ENCODE data around the gene ABHD6. TPM values are rescaled to one million over a fixed set of nuclear protein-coding genes. Genes with fewer than 3 reads are reported as not detected.

ABHD6 gene
- total RNA-seq, 1 experiment from 2014 or later: 5.7 TPM

DNA sequence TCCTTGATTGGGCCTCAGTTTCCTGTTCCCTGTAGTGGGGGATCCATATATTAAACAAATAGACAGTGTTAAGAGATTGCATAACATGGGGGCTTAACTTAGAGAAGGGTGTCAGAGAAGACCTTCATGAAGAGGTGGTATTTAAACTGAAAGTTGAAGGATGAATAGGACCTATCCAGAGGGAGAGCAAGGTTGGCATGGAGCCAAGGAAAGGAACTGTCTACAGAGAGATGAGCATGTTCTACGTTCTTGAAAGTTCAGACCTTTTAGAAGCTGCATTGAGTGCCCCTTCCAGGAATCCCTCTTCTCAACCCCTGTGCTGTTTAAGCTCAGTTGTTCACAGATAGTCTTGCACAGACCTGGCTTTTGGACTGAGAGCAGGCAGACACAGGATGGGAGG lies 71.1 kb downstream of the ABHD6 start:
- no peak overlapping the region for H3K27ac Mint-ChIP-seq (ENCODE audit: unreplicated experiment)
- intact Hi-C loops (cut with micrococcal nuclease; ENCODE audit: unreplicated experiment): no loop called here
- TF ChIP-seq, protein P1, sequence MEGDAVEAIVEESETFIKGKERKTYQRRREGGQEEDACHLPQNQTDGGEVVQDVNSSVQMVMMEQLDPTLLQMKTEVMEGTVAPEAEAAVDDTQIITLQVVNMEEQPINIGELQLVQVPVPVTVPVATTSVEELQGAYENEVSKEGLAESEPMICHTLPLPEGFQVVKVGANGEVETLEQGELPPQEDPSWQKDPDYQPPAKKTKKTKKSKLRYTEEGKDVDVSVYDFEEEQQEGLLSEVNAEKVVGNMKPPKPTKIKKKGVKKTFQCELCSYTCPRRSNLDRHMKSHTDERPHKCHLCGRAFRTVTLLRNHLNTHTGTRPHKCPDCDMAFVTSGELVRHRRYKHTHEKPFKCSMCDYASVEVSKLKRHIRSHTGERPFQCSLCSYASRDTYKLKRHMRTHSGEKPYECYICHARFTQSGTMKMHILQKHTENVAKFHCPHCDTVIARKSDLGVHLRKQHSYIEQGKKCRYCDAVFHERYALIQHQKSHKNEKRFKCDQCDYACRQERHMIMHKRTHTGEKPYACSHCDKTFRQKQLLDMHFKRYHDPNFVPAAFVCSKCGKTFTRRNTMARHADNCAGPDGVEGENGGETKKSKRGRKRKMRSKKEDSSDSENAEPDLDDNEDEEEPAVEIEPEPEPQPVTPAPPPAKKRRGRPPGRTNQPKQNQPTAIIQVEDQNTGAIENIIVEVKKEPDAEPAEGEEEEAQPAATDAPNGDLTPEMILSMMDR (IDR thresholded peaks at IDR 0.05; ENCODE audit: unreplicated experiment): no peak
- no peak for DNase-seq
- no peak overlapping the region for H3K4me3 Mint-ChIP-seq (ENCODE audit: low read depth, unreplicated experiment)
- H3K27me3 Mint-ChIP-seq (ENCODE audit: unreplicated experiment): no peaks in the 10 kb centered on the region
- CTCF ChIA-PET: interaction anchor here (0.7 kb wide), 1 partner anchor 77 kb away, joined by 3 read pairs; no protein-coding TSS in a partner anchor
- no TSS peak for BruUV-seq (replicated peaks)
- no peaks in the 10 kb centered on the region for H3K9me3 Mint-ChIP-seq (ENCODE audit: low read depth, unreplicated experiment)
- peaks cover 51% of the 10 kb centered on the region for H3K36me3 Mint-ChIP-seq (ENCODE audit: insufficient read depth, unreplicated experiment)
- no peaks in the 10 kb centered on the region for H3K4me1 Mint-ChIP-seq (ENCODE audit: low read depth, unreplicated experiment)

DNA sequence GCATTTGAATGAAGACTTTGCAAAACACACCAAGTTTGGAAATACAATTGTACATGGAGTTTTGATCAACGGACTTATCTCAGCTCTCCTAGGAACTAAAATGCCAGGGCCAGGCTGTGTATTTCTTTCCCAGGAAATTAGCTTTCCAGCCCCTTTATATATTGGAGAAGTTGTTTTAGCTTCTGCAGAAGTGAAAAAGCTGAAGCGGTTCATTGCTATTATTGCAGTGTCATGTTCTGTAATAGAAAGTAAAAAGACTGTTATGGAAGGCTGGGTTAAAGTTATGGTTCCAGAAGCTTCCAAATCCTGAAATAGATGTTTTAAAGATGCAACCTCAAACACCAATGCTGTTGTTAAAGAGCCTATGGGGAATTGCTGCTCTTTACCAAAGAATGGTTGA lies 80.2 kb downstream of the ABHD6 start:
- no peaks in the 10 kb centered on the region for H3K27me3 Mint-ChIP-seq (ENCODE audit: unreplicated experiment)
- H3K36me3 Mint-ChIP-seq (ENCODE audit: insufficient read depth, unreplicated experiment): peaks cover 27% of the 10 kb centered on the region
- TSS peak; percentile 5 for BruUV-seq (replicated peaks)
- H3K27ac Mint-ChIP-seq (ENCODE audit: unreplicated experiment): no peak overlapping the region
- H3K4me3 Mint-ChIP-seq (ENCODE audit: low read depth, unreplicated experiment): no peak overlapping the region
- CTCF ChIA-PET: interaction anchor here (1.1 kb wide), 1 partner anchor 211 kb away, joined by 4 read pairs; no protein-coding TSS in a partner anchor
- DNase-seq: no peak
- TF ChIP-seq, protein P1 (IDR thresholded peaks at IDR 0.05; ENCODE audit: unreplicated experiment): no peak
- no peaks in the 10 kb centered on the region for H3K4me1 Mint-ChIP-seq (ENCODE audit: low read depth, unreplicated experiment)
- no peaks in the 10 kb centered on the region for H3K9me3 Mint-ChIP-seq (ENCODE audit: low read depth, unreplicated experiment)
- intact Hi-C loops (cut with micrococcal nuclease; ENCODE audit: unreplicated experiment): no loop called here

DNA sequence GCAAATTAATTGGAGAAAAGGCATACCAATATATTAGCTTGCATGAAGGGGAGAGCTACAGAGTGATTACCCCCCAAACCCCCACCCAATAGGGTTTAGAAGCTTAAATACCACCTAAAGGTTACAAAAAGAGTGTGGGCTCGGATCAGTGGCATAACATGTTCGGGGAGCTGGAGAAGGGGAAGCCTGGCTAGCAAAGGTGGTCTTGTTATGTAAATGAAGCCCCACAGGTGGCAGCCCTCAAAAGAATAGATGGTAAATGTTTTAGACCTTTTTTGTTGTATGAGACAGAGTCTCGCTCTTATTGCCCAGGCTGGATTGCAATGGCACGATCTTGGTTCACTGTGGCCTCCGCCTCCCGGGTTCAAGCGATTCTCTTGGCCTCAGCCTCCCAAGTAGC lies 84.2 kb downstream of the ABHD6 start:
- H3K4me3 Mint-ChIP-seq (ENCODE audit: low read depth, unreplicated experiment): no peak overlapping the region
- DNase-seq: no peak
- peaks cover 5% of the 10 kb centered on the region for H3K4me1 Mint-ChIP-seq (ENCODE audit: low read depth, unreplicated experiment)
- TF ChIP-seq, protein P1 (IDR thresholded peaks at IDR 0.05; ENCODE audit: unreplicated experiment): no peak
- no peak overlapping the region for H3K27ac Mint-ChIP-seq (ENCODE audit: unreplicated experiment)
- BruUV-seq (replicated peaks): no TSS peak
- intact Hi-C loops (cut with micrococcal nuclease; ENCODE audit: unreplicated experiment): loop anchor here (2.0 kb wide), 1 partner anchor 211 kb away; no protein-coding TSS in a partner anchor
- H3K36me3 Mint-ChIP-seq (ENCODE audit: insufficient read depth, unreplicated experiment): peaks cover 20% of the 10 kb centered on the region
- CTCF ChIA-PET: no interaction called here
- H3K27me3 Mint-ChIP-seq (ENCODE audit: unreplicated experiment): no peaks in the 10 kb centered on the region
- H3K9me3 Mint-ChIP-seq (ENCODE audit: low read depth, unreplicated experiment): no peaks in the 10 kb centered on the region

DNA sequence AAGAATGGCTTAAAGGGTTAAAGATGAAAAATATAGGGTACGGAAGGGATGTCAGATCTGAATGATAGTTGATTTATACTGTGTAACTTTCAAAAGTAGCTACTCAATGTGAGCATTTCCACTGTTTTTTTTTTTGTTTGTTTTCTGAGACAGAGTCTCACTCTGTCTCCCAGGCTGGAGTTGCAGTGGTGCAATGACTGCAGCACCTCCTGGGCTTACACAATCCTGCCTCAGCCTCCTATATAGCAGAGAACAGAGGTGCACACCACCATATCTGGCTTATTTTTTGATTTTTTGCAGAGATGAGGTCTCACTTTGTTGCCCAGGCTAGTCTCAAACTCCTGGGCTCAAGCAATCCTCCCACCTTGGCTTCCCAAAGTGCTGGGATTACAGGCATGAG lies 85.2 kb downstream of the ABHD6 start:
- Mint-ChIP-seq H3K27me3 (ENCODE audit: unreplicated experiment) (no peaks in the 10 kb centered on the region), H3K27ac (ENCODE audit: unreplicated experiment) (no peak overlapping the region), H3K4me1 (ENCODE audit: low read depth, unreplicated experiment) (peaks cover 5% of the 10 kb centered on the region), H3K9me3 (ENCODE audit: low read depth, unreplicated experiment) (no peaks in the 10 kb centered on the region), H3K36me3 (ENCODE audit: insufficient read depth, unreplicated experiment) (peaks cover 20% of the 10 kb centered on the region), H3K4me3 (ENCODE audit: low read depth, unreplicated experiment) (no peak overlapping the region)
- TF ChIP-seq, protein P1 (IDR thresholded peaks at IDR 0.05; ENCODE audit: unreplicated experiment): no peak
- DNase-seq: no peak
- BruUV-seq (replicated peaks): no TSS peak
- intact Hi-C loops (cut with micrococcal nuclease; ENCODE audit: unreplicated experiment): no loop called here
- CTCF ChIA-PET: no interaction called here

Data from Calu3 (cell line).